MM.1S (cell line): Measurements from ENCODE around the gene UCN2.

Source experiments
- DNase-seq: peaks from one replicate; pipeline ENCODE4 v3.0.0-alpha.2; 2015
- H2AFZ ChIP-seq: fragments of 300-600 bp; sonication (generic); 2 replicates; pipeline ENCODE4 v1.6.0; 2016; ENCODE audit warnings: antibody characterized with exemption, low read length
- H3F3A ChIP-seq: fragments of 300-600 bp; sonication (generic); 2 replicates; pipeline ENCODE4 v1.6.1; 2016; ENCODE audit warnings: mild to moderate bottlenecking, antibody characterized with exemption, low read length, moderate library complexity, mixed read lengths; ENCODE audit not compliant: insufficient read depth
- H3K27ac ChIP-seq: fragments of 300-600 bp; sonication (generic); 2 replicates; pipeline ENCODE4 v1.5.1; 2016; ENCODE audit warnings: mild to moderate bottlenecking, low read length
- H3K27me3 ChIP-seq: fragments of 300-600 bp; sonication (generic); replicated peaks from 2 replicates; pipeline ENCODE4 v1.6.0; 2016; ENCODE audit warnings: low read length; ENCODE audit not compliant: insufficient read depth
- H3K36me3 ChIP-seq: fragments of 300-600 bp; sonication (generic); replicated peaks from 2 replicates; pipeline ENCODE4 v1.6.1; 2016; ENCODE audit warnings: mild to moderate bottlenecking, low read length, mixed read lengths; ENCODE audit not compliant: insufficient read depth
- H3K4me1 ChIP-seq: fragments of 300-600 bp; sonication (generic); 2 replicates; pipeline ENCODE4 v1.6.1; 2016; ENCODE audit warnings: low read length, mixed read lengths
- H3K4me2 ChIP-seq: fragments of 300-600 bp; sonication (generic); 2 replicates; pipeline ENCODE4 v1.6.0; 2016; ENCODE audit warnings: low read depth, low read length
- H3K4me3 ChIP-seq: fragments of 300-600 bp; sonication (generic); 2 replicates; pipeline ENCODE4 v1.5.1; 2016; ENCODE audit warnings: low read length, mixed read lengths
- H3K79me2 ChIP-seq: fragments of 300-600 bp; sonication (generic); 2 replicates; pipeline ENCODE4 v1.6.1; 2016; ENCODE audit warnings: mixed run types, low read length, mixed read lengths
- H3K9ac ChIP-seq: fragments of 300-600 bp; sonication (generic); 2 replicates; pipeline ENCODE4 v1.6.1; 2016; ENCODE audit warnings: low read length, mixed read lengths
- H3K9me2 ChIP-seq: fragments of 300-600 bp; sonication (generic); replicated peaks from 2 replicates; pipeline ENCODE4 v1.6.1; 2016; ENCODE audit warnings: mild to moderate bottlenecking, low read length, mixed read lengths; ENCODE audit not compliant: insufficient read depth
- H3K9me3 ChIP-seq: fragments of 300-600 bp; sonication (generic); replicated peaks from 2 replicates; pipeline ENCODE4 v1.6.1; 2016; ENCODE audit warnings: mild to moderate bottlenecking, low read length, mixed read lengths; ENCODE audit not compliant: insufficient read depth
- H4K20me1 ChIP-seq: fragments of 300-600 bp; sonication (generic); 2 replicates; pipeline ENCODE4 v1.6.1; 2016; ENCODE audit warnings: mild to moderate bottlenecking, low read length, moderate library complexity, mixed read lengths; ENCODE audit not compliant: insufficient read depth
- CTCF ChIP-seq: fragments of 300-600 bp; sonication (generic); IDR thresholded peaks from 2 replicates; pipeline ENCODE4 v1.5.1; 2016; ENCODE audit warnings: antibody characterized with exemption, low read length, mixed read lengths
- EZH2 ChIP-seq: fragments of 300-600 bp; sonication (generic); optimal IDR thresholded peaks from 2 replicates; pipeline ENCODE3; 2017; ENCODE audit warnings: low read depth, mild to moderate bottlenecking, antibody characterized with exemption, low read length, mixed read lengths
- EZH2phosphoT487 ChIP-seq: fragments of 300-600 bp; sonication (generic); IDR thresholded peaks from 2 replicates; pipeline ENCODE4 v1.6.1; 2018; ENCODE audit warnings: antibody characterized with exemption, low read length

Gene UCN2

GRCh38 chr3:48524970-48525369 lies 38.6 kb downstream of the UCN2 start:
- Histone ChIP-seq H3K9me3 (no peaks in the 10 kb centered on the region), H3K4me1 (no peaks in the 10 kb centered on the region), H2AFZ (no peak overlapping the region), H3K79me2 (no peaks in the 10 kb centered on the region), H3K36me3 (no peaks in the 10 kb centered on the region), H3K27ac (no peak overlapping the region), H3K9me2 (no peaks in the 10 kb centered on the region), H4K20me1 (no peaks in the 10 kb centered on the region), H3K4me2 (no peak overlapping the region), H3K27me3 (no peaks in the 10 kb centered on the region), H3F3A (no peaks in the 10 kb centered on the region), H3K9ac (no peak overlapping the region), H3K4me3 (no peak overlapping the region)
- TF ChIP-seq CTCF: no peak
- TF ChIP-seq EZH2phosphoT487: no peak
- TF ChIP-seq EZH2: no peak
- DNase-seq: no peak

GRCh38 chr3:48521635-48522034 lies 41.9 kb downstream of the UCN2 start:
- TF ChIP-seq CTCF: no peak
- TF ChIP-seq EZH2: no peak
- Histone ChIP-seq H3K4me1 (no peaks in the 10 kb centered on the region), H4K20me1 (no peaks in the 10 kb centered on the region), H3K27ac (no peak overlapping the region), H3F3A (no peaks in the 10 kb centered on the region), H3K9me2 (no peaks in the 10 kb centered on the region), H3K4me3 (no peak overlapping the region), H3K9me3 (no peaks in the 10 kb centered on the region), H2AFZ (no peak overlapping the region), H3K27me3 (peaks cover 24% of the 10 kb centered on the region), H3K79me2 (no peaks in the 10 kb centered on the region), H3K36me3 (no peaks in the 10 kb centered on the region), H3K4me2 (no peak overlapping the region), H3K9ac (no peak overlapping the region)
- DNase-seq: no peak

GRCh38 chr3:48519277-48519643 lies 44.3 kb downstream of the UCN2 start:
- no peak for TF ChIP-seq EZH2
- TF ChIP-seq CTCF: no peak
- TF ChIP-seq EZH2phosphoT487: no peak
- DNase-seq: no peak
- H3K36me3 ChIP-seq: no peaks in the 10 kb centered on the region
- no peaks in the 10 kb centered on the region for H3K9me3 ChIP-seq
- H3K9me2 ChIP-seq: no peaks in the 10 kb centered on the region
- H2AFZ ChIP-seq: no peak overlapping the region
- H3F3A ChIP-seq: peaks cover 5% of the 10 kb centered on the region; the same call in 1 of the 2 replicates
- no peak overlapping the region for H3K4me2 ChIP-seq
- no peaks in the 10 kb centered on the region for H4K20me1 ChIP-seq
- H3K4me3 ChIP-seq: no peak overlapping the region
- H3K4me1 ChIP-seq: peaks cover 11% of the 10 kb centered on the region
- H3K27me3 ChIP-seq: peaks cover 39% of the 10 kb centered on the region
- H3K9ac ChIP-seq: no peak overlapping the region
- no peaks in the 10 kb centered on the region for H3K79me2 ChIP-seq
- H3K27ac ChIP-seq: no peak overlapping the region
